ENCODE results near the gene MRPL20.
"Not testable (repeated sequence)": the region's sequence is repeated elsewhere in the genome, so short reads cannot be mapped to it uniquely, and the experiment has no call there.

The MRPL20 gene

DNA sequence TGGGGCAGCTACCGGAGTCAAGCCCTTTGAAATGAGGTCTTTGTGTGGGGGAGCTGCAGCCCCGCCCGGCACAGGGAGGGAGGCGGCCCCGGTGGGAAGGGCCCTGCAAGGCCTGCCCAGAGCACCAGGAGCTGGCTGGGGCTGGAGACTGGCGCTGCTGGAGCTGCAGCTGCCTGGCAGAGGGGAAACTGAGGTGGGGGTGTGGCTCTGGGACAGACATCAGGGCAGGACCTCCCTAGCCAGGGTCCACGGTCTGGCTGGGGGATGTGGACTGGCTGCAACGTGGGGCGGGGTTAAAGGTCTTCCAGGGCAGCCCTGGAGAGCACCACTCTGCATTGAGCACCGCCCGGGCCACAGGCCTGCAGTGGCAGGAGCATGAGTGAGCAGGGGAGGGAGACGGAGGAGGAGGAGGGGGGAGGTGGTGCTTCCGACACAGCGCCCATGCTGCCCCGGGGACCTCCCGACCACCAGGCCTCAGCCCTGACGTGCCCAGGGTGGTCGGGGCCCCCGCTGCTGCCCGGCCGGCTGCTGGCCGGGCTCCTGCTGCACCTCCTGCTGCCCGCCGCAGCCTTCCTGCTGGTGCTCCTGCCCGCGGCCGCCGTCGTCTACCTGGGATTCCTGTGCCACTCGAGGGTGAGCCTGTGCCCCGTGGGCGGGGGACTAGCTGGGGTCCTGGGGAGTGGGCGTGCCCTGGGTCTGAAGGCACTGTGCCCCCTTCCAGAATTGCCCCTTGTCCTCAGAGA is 18.8 kb upstream of the MRPL20 start:
- peak; percentile 16 for DNase-seq (ENCODE audit: low spot score)

DNA sequence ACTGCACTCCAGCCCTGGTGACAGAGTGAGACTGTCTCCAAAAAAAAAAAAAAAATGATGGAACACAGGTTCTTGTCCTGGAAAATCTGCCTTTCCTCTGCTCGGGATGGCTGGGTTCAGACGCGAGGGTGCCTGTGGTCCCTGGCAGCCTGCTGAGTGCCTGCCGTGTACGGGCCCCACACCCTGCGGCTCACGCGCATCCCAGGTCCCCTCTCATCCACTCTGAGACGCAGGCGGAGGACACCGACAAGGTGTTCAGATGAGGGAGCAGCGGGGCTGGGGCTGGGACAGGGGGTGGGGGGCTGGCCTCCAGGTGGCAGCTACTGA is 18.3 kb upstream of the MRPL20 start:
- no peak for DNase-seq (ENCODE audit: low spot score)

DNA sequence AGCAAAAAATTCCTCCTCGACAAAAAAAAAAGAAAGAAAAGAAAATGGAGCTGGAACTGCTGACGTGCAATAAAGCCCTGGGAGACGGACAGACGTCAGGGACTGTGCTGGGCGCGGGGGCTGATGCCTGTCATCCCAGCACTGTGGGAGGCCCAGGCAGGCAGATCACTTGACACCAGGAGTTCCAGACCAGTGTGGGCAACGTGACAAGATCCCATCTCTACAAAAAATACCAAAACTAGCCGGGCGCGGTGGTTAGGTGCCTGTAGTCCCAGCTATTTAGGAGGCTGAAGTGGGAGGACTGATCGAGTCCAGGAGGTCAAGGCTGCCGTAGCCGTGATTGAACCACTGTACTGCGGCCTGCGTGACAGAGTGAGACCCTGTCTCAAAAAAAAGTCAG is 17.6 kb upstream of the MRPL20 start:
- DNase-seq (ENCODE audit: low spot score) = no peak

DNA sequence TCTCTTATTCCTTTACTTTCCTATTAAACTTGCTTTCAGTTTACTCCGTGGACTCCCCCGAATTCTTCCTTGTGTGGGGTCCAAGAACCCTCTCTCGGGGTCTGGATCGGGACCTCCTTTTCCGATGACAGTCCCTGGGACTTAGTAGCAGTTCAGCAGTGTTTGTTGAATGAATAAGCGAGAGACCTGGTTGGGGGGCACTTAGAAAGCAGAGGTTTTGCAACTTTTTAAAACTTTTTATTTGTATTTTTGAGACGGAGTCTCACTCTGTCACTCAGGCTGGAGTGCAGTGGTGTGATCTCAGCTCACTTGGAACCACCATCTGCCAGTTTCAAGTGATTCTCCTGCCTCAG is 16.1 kb upstream of the MRPL20 start:
- DNase-seq (ENCODE audit: low spot score) = no peak

DNA sequence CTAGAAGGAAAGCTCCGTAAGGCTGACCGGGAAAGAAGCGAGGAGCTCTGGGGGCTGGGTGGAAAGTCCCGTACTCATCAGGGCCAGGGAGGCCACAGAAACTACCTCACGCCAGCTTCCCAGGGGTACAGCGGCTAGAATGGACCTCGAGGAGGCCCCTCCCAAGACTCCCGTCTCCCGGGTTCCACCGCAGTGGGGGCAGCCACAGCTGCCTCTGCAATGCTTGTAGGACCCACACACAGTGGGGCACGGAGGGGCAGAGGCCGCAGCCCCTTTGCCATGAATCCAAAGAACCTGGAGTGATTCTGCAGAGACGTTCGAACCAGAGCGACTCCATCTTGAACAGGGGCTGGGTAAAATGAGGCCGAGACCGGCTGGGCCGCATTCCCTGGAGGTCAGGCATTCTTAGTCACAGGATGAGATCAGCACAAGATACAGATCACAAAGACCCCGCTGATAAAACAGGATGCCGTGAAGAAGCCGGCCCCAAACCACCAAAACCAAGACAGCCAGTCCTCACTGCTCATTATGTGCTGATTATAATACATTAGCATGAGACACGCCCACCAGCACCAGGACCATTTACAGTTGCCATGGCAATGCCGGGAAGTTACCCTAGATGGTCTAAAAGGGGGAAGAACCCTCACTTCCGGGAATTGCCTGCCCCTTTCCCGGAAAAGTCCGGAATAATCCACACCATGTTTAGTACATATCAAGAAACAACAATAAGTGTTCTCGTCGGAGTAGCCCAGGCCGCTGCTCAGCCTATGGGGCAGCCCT is 15.6 kb upstream of the MRPL20 start:
- DNase-seq (ENCODE audit: low spot score) = no peak

DNA sequence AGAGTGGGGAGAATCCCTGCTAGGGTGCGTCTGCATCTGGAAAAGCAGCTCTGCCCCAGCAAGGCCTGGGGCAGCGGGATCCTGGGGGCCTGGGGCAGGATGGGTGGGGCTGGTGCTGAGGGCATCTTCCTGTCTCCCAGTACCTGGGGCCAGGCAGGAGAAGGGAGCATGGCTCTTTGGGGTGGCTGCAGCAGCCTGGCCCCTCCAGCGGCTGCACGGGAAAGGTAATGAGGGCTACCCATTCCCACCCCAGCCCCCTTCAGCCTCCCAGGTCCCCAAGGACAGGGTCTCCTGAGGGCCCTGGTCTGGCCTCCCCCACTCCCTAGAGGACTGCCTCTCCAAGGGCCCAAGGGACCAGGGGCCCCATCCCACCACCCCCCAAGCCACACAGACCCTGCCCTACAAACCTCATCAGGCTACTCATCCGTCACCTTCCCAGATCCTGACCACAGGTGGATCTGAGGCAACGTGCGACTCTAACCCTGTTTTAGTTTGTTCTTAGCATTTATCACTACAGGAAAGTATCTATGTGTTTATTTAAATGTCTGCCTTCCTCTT is 14.9 kb upstream of the MRPL20 start:
- DNase-seq (ENCODE audit: low spot score) = no peak

DNA sequence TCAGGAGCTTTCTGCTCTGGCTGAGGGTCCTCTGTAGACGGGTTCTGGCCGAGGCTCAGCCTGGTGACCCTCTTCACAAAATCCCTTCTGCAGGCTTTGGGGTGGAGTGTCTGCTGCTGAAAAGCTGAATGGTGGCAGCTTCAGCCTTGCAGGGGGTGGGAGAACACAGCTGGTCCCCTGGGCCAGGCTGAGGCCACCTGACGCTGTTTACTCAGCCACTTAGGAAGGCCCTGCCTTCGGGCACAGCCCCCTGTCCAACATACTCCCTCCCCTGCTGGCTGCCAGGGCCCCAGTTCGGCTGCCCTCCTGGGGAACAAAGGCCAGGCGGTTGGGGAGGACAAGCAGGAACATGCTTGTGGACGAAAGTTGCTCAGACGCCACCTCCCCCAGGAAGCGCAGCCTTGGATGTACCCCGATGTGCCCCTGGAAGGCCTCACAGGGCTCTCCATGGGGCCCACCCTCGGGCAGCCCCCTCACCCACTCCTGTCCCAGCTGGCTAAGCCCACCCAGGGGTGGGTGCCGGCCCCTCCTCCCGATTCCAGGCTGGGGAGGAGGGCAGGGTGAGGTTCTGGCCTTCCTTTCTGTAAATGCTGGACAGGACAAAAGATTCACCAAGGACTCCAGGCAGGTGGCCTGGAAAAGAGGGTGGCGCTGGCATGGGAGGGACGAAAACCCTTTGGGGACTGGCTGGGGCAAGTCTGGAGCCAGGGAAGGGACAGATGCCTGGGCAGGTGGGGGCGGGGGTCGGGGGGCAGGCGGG is 14.2 kb upstream of the MRPL20 start, which contains the start of gene ANKRD65:
Gene ANKRD65 (minus strand): TSS at position 130 of the 760 bp plus-strand sequence. CDS start 271 bp downstream, outside the sequence.
- no peak for DNase-seq (ENCODE audit: low spot score)

DNA sequence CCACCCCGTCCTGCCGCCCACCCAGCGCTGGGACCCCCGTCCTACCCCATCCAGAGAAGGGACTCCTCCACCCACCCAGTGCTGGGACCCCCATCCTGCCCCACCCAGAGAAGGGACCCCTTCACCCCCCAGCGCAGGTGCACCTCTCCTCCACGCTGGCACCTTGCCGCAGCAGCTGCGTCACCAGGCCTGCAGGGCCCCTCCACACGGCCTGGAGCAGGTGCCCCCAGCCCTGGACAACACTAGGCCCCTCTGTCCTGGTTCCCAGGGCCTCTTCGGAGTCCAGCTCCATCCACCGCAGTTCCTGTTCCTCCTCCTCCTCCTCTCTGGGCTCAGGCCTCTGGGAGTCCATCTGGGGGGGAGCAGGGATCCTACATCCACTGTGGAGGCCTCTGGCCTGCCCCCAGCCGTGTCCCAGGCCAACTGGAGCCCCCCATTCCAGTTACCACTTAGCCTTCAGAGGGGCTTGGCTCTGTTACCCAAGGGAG is 13.6 kb upstream of the MRPL20 start:
- DNase-seq (ENCODE audit: low spot score) = no peak

DNA sequence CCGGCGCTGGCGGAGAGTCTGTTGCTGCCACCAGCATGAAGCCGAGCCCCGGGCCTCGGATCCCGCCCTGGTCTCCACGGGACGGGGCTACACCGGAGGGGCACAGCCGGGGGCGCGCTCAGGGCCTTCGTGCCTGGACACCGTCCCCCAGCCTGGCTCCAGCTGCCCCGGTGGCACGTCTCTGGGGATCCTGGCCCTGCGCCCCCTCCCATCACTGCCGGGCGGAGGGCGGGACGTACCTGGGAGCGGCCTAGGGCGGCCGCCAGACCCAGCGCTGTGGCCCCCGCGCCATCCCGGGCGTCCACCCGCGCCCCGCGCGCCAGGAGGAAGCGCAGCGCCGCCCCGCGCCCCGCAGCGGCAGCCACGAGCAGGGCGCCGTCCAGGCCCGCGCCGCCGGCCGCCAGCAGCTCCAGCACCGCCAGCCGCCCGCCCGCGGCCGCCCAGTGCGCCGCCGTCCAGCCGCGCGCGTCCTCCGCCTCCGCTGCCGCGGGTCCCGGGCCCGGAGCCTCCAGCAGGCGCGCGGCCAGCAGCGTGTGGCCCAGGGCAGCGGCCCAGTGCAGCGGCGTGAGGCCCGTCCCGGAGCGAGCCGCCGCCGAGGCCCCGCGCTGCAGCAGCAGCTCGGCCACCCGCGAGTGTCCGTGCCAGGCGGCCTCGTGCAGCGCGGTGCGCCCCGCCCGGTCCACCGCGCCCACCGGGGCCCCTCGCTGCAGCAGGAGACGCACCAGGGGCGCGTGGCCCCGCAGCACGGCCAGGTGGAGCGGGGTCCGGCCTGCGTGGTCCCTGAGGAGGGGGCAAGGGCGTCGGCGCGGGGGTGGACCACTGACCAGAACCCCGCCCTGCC is 12.9 kb upstream of the MRPL20 start:
- DNase-seq (ENCODE audit: low spot score) = peak; percentile 75

DNA sequence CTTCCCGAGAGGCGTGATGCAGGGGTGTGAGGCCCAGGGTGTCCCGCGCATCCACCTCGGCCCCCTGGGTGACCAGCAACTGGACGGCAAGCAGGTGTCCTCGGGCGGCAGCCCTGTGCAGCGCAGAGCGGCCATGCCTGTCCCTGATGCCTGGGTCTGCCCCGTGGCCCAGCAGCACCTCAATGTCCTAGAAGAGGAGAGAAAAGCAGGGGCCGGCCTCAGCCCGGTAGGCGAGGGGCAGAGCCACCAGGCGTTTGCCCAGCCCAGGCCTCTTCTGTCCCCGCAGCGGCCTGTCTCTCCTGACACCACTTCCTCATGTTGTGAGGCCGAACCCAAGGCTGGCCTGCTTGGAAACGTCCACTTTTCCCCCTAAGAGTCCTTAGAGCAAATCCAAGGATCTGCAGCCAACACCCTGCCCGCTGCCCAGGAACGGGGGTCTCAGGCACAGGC is 12.3 kb upstream of the MRPL20 start:
- no peak for DNase-seq (ENCODE audit: low spot score)

DNA sequence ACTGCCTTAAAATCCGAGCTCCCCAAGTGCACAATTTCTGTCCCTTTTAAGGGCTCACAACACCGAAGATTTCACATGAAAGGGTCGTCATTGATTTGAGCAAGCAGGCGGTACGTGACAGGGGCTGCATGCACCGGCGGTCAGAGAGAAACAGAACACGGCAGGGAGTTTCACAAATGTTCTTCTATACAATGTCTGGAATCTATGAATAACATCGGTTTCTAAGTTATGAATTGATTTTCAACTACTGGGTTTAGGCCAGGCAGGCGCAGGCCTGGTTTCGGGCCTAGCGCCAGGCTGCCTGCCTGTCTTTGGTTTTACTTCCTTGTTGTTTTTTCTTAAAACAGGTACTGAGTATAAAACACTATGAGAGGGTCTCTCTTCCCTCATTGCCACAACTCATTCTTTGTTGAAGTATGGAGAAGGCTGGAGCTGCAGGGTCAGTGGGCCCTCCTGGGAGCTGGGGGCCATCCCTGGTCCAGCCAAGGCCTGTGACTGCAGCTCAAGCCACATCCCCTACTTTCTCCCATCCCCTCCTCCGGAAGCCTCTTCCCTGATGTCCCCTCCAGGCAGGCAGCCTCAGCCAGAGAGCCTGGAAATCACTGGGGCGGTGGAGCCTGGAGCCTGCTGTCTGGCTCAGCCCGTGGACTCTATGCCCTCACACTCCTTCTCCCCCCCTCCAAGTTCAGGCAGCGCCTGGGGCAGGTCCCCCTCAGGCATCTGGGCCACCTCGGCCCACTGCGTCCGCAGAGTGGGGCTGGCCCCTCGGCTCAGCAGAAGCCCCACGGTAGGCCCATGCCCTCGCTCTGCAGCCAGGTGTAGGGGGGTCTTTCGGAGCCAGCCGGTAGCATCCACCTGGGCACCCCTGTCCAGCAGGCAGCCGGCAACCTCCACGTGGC is 11.6 kb upstream of the MRPL20 start:
- DNase-seq (ENCODE audit: low spot score) = no peak

DNA sequence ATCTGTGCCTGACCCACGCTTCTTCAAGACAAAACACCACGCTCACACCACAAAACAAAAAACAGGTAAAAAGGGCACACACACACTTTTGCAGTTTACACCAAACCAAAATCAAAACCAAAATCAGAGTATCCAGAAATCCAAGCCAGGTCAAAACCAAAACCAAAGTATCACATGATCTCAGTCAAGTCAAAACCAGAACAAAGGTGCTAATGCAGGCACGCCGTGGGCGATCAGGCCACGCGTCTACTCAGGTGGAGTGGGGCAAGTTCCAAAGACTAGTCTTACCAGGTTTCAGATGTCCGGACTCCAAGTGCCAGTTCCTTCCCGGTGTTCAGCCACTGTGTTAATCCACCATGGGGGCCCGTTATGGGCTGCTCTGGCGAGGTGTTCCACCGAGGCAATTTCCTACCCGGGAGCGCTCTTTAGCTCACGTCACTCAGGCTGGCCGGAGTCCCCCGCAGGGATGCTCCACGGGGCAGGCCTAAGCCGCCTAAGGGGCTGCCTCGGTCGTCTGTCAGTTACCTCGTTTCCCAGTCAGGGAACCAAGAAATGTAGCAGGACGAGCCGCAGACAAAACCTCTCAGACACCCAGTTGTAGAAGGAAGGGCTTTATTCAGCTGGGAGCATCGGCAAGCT is 10.9 kb upstream of the MRPL20 start:
- not testable (repeated sequence) for DNase-seq (ENCODE audit: low spot score)

DNA sequence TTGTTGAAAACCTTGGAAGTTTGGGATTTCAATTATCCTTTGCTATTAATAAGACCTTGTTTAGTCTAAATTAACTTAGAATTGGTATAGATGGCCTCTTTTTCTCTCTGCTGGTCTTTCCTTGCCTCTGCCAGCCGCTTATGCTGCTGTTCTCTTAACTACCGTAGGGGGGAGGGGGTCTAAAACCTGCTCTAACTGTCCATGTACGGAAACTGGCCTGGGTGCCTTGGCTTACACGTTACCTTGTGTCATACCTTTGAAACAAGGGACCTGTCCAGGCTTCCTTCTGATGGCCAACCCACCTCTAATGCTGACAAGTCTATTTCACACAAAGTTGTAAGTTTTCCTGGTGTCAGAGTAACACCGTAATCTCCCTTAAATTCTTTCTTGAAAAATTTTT is 10.3 kb upstream of the MRPL20 start:
- DNase-seq (ENCODE audit: low spot score) = not testable (repeated sequence)

DNA sequence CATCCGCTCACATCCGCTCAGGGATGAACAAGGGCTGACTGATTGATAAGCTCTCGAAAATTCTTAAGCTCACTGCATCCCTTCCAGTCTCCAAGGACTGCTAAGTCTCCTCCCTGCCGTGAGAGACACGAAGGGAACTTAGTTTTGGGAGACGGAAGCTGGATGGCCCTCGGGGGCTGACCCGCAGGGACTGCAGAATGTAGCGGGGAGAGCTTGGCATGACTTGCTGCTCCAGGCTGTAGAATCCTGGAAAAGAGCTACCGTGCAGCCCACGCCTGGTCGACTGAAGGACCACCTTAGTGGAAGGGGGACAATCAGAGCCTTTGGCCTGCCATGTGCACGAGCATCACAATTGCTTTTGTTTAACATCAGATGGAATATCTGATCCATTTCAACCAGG is 8.7 kb upstream of the MRPL20 start:
- no peak for DNase-seq (ENCODE audit: low spot score)

DNA sequence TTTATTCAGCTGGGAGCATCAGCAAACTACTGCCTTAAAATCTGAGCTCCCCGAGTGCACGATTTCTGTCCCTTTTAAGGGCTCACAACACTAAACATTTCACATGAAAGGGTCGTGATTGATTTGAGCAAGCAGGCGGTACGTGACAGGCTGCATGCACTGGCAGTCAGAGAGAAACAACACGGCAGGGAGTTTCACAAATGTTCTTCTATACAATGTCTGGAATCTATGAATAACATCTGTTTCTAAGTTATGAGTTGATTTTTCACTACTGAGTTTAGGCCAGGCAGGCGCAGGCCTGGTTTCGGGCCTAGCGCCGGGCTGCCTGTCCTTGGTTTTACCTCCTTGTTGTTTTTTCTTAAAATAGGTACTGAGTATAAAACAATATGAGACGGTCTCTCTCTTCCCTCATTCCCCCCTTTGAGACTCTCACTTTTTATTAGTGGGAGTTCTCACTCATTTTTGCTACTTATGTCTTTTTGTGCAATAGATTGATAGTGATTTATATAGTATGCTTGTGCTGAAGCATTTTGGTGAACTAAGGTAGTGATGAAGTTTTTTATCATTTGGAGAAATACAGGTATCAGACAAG is 5.3 kb upstream of the MRPL20 start:
- not testable (repeated sequence) for DNase-seq (ENCODE audit: low spot score)

DNA sequence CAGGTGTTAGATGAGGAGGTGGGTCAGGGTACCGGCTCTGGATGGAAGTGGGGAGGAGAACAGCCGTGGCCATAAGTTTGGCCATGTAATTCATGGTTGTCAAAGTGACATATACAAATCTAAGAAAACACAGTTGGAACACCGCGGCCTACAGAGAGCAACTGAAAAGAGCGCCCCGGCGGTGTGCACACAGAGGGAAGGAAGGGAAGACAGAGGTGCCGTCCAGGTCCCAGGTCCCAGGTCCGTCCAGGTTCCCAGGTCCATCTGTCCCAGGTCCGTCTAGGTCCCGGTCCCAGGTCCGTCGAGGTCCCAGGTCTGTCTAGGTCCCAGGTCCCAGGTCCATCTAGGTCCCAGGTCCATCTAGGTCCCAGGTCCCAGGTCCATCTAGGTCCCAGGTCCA is 4.5 kb upstream of the MRPL20 start:
- DNase-seq (ENCODE audit: low spot score) = no peak

DNA sequence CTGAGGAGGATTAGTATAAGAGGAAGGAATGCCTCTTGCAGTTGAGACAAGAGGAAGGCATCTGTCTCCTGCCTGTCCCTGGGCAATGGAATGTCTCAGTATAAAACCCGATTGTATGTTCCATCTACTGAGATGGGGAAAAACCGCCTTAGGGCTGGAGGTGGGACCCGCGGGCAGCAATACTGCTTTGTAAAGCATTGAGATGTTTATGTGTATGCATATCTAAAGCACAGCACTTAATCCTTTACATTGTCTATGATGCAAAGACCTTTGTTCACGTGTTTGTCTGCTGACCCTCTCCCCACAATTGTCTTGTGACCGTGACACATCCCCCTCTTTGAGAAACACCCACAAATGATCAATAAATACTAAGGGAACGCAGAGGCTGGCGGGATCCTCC is 3.1 kb upstream of the MRPL20 start:
- DNase-seq (ENCODE audit: low spot score) = not testable (repeated sequence)

DNA sequence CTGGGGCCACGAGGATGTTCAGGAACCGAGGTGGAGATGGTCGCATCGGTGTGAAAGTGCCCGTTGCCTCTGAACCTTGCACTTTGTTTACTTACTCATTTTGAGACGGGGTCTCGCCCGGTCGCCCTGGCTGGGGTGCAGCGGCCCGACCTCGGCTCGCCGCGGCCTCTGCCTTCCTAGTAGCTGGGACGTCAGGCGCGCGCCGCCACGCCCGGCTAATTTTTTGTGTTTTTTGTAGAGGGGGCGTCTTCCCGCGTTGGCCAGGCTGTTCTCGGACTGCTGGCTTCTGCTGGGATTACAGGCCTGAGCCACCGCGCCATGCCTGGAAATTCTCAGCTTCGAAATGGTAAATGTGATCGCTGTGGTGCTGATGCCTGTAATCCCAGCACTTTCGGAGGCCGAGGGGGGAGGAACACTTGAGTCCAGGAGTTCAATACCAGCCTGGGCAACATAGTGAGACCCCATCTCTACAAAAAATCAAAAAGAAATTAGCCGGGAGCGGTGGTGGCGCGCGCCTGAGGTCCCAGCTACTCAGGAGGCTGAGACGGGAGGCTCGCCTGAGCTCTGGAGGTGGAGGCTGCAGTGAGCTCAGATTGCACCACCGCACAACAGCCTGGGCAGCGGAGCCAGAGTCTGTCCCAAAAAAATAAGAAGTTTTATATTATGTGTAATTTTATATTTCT is 684 bp upstream of the MRPL20 start:
- DNase-seq (ENCODE audit: low spot score) = peak; percentile 56

Data from AG20443 (cell line).